Measurements from ENCODE around the gene RABGGTA.
A peak's percentile ranks its signal among the peaks of the same experiment; 100 is the strongest.
"Not testable (repeated sequence)": the region's sequence is repeated elsewhere in the genome, so short reads cannot be mapped to it uniquely, and the experiment has no call there.

RABGGTA gene

DNA sequence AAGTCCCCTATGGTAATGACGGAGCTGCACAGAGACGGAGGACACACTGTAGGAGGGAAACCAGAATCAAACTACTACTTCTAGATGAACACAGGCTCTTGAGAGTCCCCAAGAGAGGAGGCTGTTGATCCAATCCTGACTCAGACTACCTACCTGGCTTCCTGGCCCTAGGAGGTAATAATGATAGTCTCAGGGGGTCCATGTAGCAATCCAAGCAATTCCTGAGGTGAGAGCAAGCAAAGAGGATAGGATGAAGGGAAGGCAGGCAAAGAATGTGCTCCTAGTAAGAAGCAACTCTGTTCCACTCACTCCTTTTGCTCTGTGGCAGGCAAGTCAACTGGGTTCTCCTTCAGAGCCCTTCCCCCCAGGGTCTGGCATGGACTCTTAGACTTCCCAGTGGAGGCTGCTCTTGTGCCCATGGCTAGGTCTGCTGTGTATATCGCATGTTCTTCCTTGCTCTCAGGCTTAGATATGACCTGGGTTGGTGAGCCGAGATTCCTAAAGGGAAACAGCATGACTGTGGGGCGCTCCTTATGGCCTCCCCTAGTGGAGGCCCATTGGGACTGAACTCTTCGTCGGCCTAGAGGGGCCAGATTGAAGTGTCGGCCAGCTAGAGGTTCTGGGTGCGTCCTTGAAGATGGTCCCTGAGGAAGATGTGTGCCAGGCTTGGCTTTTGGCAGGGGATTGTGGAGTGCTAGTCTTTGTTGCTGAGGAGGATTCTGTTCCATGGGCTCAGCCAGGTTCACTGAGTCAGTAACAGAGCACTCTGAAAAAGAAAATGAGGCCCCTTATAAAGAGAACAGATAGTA lies 31.1 kb downstream of the RABGGTA start:
- DNase-seq = no peak

DNA sequence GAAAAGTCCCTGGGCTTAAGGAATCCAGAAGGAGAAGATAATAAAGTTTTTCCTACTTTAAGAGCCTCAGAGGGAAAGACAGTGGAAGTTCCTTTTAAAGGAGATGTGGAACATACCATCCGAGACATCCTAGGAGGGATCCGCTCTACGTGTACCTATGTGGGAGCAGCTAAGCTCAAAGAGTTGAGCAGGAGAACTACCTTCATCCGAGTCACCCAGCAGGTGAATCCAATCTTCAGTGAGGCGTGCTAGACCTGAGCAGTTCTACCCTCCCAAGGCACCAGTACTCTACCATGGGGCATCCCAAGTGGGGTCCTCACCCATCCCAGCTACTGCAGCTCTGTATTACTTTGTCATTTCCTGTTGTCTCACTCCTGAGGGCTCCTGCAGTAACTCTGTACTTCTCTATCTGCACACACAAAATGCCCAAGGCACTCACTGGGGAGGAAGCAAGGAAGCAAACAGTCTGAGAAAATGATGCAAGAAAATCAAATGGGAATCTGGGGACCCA lies 32.8 kb downstream of the RABGGTA start:
- DNase-seq = no peak

DNA sequence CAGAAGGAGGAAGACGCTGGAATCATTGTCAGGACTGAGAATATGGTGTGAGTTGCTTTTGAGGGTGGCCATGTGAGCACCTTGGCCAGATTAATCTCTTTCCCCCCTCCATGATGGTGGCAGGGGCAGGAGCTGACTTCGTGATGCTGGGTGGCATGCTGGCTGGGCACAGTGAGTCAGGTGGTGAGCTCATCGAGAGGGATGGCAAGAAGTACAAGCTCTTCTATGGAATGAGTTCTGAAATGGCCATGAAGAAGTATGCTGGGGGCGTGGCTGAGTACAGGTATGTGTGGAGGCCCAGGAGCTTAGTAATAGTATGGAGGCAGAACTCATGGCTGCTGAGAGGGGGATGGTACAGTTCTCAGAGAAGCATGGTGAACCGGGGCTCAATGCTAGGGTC lies 33.3 kb downstream of the RABGGTA start:
- no peak for DNase-seq

DNA sequence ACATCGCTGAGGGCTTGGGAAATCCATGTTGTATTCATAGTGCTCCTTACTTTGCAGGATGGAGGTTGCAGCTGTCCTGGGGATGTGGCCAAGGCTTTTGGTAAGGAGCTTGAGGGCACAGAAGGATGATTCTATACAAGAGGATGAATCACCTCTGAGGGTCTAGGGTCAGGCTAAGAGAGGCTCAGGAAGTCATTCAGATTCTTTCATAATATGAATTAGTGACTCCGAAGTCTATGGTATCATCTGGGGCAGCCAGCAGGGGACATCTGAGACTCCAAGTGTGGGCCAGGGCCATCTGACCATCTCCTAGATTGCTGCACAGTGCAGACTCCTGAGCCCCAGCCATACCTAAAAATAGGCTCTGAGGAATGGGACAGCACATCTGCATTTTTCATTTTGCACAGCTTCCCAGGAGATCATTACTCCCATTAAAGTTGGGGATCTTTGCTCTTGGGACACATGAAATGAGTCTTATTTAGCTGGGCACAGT lies 33.9 kb downstream of the RABGGTA start:
- DNase-seq = no peak

DNA sequence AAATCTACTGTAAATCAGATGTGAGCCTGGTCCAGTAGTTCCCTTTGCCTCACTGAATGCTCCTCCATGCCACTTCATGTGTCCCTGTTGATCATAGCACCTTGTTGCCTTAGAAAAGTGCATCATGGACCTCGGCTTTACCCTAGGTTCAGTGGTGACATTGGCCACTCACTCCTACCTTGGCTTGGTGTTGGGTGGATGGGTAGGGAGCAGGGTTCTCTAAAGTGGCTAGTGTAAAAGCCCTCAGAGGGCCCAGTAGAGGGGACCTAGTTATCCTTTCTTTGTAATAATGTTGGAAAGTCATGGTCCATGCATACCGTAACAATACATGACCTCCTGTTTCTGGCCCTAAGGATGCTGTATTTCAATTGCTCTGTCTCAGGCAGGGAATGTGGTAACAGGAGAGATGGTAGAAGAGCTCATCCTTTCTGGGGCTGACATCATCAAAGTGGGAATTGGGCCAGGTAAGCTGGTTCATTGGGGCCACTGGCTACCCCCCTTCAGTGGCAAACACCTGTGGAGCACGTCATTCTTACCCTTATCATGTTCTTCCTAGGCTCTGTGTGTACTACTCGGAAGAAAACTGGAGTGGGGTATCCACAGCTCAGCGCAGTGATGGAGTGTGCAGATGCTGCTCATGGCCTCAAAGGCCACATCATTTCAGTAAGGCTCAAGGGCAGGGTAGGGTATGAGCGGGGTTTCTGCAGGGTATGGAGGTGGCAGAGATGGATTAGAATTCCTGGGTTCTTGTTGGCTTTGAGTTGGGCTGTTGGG lies 34.5 kb downstream of the RABGGTA start:
- DNase-seq = no peak

DNA sequence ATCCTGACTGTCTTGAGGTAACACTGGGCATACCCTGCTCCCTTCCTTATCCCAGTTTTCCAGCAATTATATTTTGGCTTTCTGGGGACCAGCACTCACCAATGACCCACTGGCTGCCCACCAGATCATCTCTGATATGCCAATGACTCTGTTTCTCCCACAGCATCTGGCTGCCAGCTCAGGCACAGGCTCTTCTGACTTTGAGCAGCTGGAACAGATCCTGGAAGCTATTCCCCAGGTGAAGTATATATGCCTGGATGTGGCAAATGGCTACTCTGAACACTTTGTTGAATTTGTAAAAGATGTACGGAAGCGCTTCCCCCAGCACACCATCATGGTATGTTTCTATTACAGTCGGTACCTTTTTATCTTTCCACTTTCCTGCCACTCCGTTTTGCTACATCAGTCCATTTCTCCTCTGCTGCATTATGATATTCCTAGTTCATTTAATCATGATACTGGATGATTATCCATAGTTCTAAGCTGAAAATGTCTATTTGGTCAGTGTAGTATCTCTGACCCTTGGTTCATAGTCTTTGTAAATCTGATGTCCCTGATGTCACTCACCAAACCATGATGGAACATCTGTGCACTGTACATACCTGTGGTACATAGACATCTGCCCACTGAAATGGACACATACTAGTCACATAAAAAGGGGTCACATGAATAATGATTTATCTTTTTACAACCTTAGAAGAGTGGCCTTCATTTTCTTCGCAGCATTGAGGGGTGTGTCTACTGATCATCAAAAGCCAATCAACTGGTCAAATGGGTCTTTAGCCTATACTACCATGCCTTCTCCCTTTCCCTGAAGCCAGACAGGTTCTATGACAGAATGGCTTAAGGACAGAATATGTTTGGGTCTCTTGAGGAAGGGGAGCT lies 35.4 kb downstream of the RABGGTA start:
- no peak for DNase-seq

DNA sequence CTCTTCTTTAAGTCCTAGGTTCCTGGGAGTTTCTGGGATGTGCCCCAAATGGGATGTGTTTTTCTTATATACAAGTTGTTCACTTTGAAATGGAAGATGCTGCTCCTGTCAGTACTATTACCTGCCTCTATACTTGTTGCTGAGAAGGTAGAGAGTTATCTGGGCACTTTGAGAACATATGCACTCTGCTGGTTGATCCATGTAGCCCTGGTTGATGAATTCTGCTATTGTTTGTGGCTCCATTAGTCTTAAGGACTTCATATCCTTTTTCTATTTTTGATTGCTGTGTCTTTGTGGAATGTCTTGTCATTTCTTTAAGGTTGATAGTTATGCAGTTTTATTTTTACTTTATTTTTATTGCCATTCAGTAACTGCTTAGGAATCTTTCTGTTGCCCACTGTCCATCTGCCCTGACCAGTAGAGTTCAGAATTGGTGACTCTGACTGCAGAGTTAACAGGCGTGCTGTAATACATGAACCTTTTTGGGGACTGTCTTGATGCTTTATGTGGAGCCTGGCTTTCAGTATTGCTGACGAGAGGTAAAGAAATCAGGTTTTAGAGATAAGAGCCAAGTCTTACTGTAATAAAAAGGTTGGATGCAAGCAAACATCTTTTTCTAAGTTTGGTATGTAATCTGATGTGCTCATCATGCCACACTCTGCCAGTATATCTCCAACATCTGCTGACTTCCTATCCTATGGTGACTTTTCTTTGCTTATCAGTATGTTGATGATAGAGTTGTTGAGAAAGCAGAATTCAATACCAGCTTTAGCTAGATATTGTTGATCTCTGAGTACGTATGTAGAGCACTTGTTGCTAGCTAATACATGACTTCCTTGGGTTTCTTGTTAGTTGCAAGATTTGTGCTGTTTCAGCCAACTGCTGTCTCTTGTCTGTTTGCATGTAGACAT lies 37.0 kb downstream of the RABGGTA start:
- DNase-seq = no peak

DNA sequence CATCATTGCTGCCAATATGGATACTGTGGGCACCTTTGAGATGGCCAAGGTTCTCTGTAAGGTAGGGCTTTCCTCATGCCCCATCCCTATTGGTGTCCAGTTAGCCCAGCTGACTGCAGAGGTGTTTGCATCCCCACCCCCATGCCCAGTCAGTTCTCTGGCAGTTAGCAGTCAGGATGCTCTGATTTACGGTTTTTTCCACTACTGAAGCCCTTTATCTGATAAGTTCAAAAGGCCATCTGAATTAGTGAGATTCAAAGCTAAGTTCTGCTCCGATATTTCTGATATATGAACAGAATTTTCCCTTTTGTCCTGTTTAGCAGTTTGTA lies 37.9 kb downstream of the RABGGTA start:
- DNase-seq = no peak

DNA sequence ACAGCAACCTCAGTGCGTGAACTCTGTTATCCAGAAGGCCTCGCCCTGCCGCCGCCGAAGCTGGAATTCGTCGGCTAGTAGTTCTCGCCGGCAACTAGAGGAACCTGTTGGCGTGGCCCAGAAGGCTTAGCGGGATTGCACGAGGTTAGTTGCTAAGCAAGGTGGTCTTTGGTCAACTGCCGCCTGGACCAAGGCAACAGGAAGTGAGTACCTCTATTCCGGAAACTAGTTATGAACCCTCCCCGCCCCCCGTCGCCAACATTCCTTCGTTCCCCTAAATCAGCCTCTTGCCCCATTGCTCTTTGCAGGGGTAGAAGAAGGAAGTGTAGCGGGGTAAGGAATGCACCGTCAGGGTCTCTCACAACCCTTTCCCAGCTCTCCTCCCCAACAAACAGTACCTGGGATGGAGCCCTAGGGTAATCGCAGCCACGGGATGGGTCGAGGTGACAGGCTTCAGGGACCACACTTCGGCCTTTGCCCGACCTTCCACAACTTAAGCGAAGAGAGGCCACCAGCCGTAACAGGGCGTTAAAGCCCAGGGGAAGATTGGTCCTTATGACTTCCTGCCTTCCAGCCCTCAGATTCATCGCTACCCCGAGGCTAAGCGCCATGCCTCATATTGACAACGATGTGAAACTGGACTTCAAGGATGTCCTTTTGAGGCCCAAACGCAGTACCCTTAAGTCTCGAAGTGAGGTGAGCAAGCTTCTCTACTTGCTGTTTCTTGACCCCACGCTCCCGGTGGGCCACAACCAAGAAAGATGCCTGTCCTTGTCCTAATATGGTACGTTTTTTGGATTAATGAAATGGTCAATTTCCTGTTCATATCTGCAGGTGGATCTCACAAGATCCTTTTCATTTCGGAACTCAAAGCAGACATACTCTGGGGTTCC lies 38.5 kb downstream of the RABGGTA start, which contains the start of gene GMPR2:
TSS of gene GMPR2 (plus strand) at position 285 of the 893 bp plus-strand sequence. CDS start at position 610, 325 bp downstream.
- no peak for DNase-seq

DNA sequence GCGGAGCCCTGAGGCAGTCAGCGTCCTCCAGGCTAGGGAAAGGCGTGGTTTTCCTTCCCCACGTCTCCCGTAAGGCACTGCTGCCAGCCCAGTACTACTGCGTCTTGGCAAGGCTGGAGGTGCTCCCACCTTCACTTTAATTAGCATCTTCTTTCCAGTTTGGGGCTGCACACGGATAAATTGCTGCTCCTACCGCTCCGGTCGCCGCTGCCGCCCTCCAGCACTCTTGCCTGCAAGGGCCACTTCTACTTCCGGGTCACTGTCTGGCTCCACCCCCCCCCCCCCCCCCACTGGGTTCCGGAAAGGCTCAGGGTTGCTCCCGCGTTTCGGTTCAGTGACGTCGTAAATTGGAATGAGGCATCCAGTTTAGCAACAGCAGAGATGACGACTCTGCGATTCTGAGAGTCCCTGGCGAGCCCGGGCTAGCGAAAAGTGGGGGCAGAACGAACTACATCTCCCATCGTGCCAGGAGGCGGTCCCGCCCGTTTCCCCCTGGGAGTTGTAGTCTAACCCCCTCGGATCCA lies 39.2 kb downstream of the RABGGTA start, which contains the start of gene NEDD8:
TSS of gene NEDD8 (minus strand) at position 247 of the 524 bp plus-strand sequence. CDS start at position 147, 100 bp downstream.
- peak; percentile 96 for DNase-seq

DNA sequence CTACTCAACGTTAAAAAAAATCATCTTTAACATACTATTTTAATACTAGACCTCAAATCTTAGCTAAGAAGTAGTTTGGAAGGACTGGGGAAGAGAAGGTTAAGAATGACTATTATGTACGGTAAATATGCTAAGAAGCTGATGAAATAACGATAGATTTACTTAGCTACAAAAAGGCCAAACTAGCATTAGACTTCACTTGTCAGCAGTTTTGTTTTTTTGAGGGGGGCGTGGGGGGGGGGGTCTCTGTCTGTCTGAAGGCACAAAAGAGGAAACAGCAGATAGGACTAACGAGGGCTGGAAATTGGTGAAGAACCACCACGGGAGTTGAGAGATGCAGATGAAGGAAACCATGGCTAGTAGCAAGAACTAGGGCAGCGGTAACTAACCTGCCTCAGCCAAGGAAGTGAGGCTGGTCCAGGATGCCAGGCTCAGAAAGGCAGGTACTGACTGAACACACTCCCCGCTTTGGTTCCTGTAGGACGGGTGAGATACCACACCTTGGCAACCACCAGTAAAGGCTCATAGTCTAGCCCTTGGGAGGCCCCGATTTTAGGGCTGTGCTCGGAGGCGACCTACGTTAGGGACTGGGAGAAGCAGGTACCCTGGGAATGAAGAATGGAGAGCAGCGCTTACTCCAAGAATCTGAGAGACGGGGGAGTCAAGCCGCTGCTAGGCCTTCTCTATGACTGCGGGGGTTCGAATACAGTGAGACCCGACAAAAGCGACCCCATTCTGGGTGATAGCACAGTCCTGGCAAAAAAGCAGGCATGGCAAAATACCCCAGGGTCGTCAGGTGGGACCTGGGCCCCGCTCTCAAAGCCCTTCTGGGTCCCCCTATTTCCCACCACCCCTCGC lies 39.9 kb downstream of the RABGGTA start:
- DNase-seq = no peak

DNA sequence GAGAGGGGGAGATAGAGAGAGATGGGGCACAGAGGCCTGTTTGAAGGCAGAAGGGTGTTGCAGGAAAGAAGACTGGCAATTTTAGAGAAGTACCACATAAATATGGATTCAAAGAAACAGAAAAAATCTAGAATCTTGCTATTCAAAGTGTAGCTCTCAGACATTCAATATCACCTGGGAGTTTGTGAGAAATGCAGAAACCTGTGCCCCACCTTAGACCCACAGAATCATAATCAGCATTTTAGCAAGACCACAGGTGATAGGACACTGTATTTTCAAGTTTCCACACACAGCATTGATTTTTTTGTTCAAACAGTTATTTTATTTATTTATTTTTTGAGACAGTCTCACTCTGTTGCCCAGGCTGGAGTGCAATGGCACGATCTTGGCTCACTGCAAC lies 42.5 kb downstream of the RABGGTA start:
- DNase-seq = no peak

DNA sequence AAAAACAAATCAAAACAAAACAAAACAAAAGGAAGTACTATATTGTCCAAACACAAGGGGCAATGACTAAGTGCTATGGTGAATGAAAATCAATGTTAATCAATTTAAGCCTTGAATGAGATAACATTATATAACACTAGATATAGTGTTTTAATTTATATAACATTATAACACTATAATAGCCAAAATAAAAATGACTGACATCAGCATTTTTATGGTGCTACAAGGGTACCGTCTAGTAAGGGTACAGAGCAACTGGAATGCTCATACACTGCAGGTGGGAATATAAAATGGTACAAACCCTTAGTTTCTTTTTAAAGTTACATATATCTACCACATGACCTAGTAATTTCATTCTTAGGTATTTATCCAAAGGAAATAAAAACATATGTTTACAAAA lies 44.9 kb downstream of the RABGGTA start:
- no peak for DNase-seq

DNA sequence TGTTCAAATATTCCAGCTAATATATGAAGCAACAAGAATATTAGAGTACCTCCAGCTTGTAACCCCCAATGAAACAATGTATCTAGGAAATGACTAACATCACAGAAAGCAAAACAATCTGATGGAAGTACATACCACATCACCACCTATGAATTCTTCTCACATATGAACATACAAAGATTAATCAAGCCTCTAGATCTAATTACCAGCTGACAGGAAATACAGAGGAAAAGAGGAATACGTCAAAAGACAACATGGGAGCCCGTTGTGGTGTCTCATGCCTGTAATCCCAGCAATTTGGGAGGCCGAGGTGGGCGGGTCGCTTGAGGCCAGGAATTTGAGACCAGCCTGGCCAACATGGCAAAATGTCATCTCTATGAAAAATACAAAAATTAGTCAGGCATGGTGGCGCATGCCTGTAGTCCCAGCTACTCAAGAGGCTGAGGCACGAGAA lies 46.8 kb downstream of the RABGGTA start:
- DNase-seq = no peak

DNA sequence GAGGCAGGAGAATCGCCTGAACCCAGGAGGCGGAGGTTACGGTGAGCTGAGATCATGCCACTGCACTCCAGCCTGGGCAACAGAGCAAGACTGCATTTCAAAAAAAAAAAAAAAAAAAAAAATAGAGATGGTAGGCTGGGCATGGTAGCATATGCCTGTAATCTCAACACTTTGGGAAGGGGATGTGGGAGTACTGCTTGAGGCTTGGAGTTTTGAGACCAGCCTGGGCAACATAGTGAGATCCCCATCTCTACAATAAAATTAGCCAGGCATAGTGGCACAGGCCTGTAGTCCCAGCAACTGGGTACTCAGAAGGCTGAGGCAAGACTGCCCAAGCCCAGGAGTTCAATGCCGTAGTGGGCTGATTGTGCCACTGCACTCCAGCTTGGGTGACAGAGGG lies 48.4 kb downstream of the RABGGTA start:
- DNase-seq = not testable (repeated sequence)

DNA sequence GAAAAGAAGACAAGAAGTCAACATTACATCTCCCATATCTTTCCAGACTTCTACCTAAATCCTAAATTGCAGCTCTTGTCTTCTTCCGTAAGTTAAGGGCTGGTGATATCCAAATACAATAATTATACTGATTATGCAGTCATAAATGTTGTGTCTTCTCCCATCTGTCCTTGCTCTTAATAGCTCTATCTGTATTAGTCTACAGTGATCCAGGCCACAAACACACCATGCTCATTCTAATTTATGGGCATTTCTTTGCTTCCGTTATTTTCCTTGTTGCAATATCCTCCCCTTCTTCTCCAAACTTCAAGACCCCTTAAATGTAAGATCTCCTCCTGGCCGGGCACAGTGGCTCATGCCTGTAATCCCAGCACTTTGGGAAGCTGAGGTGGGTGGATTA lies 51.9 kb downstream of the RABGGTA start:
- DNase-seq = no peak

DNA sequence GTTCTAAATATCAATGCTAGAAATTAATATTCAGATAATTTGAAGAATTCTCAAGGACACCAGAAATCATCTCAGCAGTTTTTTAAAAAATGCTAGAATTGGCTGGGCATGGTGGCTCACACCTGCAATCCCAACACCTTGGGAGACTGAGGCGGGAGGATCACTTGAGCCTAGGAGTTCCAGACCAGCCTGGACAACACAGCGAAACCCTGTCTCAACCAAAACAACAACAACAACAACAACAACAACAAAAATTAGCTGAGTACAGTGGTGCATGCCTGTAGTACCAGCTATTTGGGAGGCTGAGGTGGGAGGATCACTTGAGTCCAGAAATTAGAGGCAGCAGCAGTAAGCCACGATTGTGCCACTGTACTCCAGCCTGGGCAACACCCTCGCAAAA lies 52.3 kb downstream of the RABGGTA start:
- DNase-seq = no peak

DNA sequence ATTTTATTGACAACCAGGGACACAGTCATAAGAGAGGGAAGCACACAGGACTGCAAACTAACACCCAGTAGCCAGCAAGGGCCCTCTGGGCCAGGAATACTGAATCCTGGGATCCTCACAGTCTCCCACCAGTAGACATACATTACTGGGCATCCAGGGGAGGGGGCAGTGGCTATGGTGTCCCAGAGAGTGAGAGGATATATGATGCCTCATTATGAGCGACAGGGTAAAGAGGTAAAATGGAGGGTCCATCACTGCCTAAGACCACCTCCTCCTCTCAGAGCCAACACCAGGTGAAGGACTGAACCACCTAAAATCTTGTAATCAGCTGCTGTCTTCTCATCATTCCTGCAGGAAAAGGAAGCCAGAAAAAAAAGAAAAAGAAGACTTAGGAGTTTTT lies 54.5 kb downstream of the RABGGTA start:
- DNase-seq = not testable (repeated sequence)

DNA sequence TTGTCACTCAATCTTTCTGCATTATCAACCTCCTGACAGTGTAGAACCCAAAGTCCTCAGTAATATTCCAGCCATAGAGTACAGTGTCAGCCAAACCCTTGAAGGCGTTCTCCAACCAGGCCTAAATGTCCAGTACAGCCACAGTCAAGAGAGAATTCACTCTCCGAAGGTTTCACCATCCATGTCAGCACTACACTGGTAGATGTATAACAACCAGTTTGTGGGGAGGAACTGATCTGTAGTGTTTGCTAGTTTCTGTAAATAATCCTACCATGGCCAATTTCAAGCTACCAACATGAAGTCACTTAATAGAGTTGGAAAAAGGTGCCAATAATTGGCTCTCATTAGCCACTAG lies 55.1 kb downstream of the RABGGTA start:
- no peak for DNase-seq
